ENCODE results near the gene MMP24.
"Not testable (repeated sequence)": the region's sequence is repeated elsewhere in the genome, so short reads cannot be mapped to it uniquely, and the experiment has no call there.

MMP24 gene

GRCh38 chr20:35260426-35260825, 33.9 kb downstream of the MMP24 start:
- no peak for DNase-seq

GRCh38 chr20:35262321-35262720, 35.8 kb downstream of the MMP24 start:
- not testable (repeated sequence) for DNase-seq

- not testable (repeated sequence) for DNase-seq
Measured at GRCh38 chr20:35262731-35263531, 36.4 kb downstream of the MMP24 start.

GRCh38 chr20:35263532-35264341, 37.2 kb downstream of the MMP24 start:
- DNase-seq = no peak

GRCh38 chr20:35264755-35265154, 38.3 kb downstream of the MMP24 start:
- no peak for DNase-seq

GRCh38 chr20:35267092-35267491, 40.6 kb downstream of the MMP24 start:
- DNase-seq = no peak

GRCh38 chr20:35269055-35269781, 42.7 kb downstream of the MMP24 start:
- peak; percentile 76 for DNase-seq

- no peak for DNase-seq
Measured at GRCh38 chr20:35270021-35270902, 43.8 kb downstream of the MMP24 start.

GRCh38 chr20:35271073-35271882, 44.8 kb downstream of the MMP24 start:
- DNase-seq = no peak

- no peak for DNase-seq
Measured at GRCh38 chr20:35271904-35272303, 45.4 kb downstream of the MMP24 start.

- DNase-seq = no peak
Measured at GRCh38 chr20:35273449-35274171, 47.1 kb downstream of the MMP24 start.

GRCh38 chr20:35274172-35275092, 47.9 kb downstream of the MMP24 start:
- no peak for DNase-seq

GRCh38 chr20:35275741-35276251, 49.3 kb downstream of the MMP24 start:
- DNase-seq = no peak

GRCh38 chr20:35276408-35276807, 49.9 kb downstream of the MMP24 start:
- DNase-seq = no peak

GRCh38 chr20:35277127-35277526, 50.6 kb downstream of the MMP24 start:
- DNase-seq = no peak

GRCh38 chr20:35277531-35278395, 51.3 kb downstream of the MMP24 start, which contains the start of gene MMP24OS:
TSS of gene MMP24OS (minus strand) at chr20:35278122. CDS start at chr20:35277929, 193 bp downstream.
- DNase-seq = peak; percentile 88

GRCh38 chr20:35279040-35279439, 52.5 kb downstream of the MMP24 start:
- no peak for DNase-seq

GRCh38 chr20:35279533-35280174, 53.2 kb downstream of the MMP24 start:
- DNase-seq = no peak

All from right forelimb (tissue), 1 donor.